Epithelial cell of esophagus (primary cell): ENCODE results near the gene DCAF5.

Experiments
- DNase-seq: peaks from one replicate; pipeline ENCODE4 v3.0.0; 2010; ENCODE audit warnings: low read depth
- H3K4me3 ChIP-seq: 2 replicates; pipeline ENCODE4 v1.5.1; 2011; ENCODE audit warnings: mild to moderate bottlenecking, low read length, control low read depth
- TF ChIP-seq, protein P1 (sequence below): IDR thresholded peaks from 2 replicates; pipeline ENCODE4 v1.5.1; 2011; ENCODE audit warnings: low read depth, mild to moderate bottlenecking, low read length, control low read depth, inconsistent platforms; ENCODE audit not compliant: insufficient read depth; ENCODE audit errors: missing control alignments

DCAF5 gene

DNA sequence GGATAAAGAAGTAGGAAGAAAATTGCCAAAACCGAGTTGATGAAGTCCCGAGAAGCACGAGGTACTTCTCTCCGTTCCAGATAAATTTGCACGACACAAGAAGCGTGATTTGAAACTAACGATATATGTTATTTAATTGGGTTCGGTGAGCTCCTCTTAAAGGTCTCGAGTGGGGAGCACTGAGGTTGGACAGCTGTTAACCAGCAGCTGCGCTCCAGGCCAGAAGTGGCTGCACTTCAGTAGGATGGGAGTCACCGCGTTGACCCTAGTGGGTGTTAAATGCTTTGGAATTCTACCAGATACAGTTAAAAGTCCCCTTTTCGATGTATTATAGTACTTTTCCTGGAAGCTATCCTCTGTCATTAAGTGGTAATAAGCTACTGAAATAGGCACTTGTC, 953 bp upstream of the DCAF5 start:
- peak overlapping the region; percentile 80 for H3K4me3 ChIP-seq
- TF ChIP-seq, protein P1, sequence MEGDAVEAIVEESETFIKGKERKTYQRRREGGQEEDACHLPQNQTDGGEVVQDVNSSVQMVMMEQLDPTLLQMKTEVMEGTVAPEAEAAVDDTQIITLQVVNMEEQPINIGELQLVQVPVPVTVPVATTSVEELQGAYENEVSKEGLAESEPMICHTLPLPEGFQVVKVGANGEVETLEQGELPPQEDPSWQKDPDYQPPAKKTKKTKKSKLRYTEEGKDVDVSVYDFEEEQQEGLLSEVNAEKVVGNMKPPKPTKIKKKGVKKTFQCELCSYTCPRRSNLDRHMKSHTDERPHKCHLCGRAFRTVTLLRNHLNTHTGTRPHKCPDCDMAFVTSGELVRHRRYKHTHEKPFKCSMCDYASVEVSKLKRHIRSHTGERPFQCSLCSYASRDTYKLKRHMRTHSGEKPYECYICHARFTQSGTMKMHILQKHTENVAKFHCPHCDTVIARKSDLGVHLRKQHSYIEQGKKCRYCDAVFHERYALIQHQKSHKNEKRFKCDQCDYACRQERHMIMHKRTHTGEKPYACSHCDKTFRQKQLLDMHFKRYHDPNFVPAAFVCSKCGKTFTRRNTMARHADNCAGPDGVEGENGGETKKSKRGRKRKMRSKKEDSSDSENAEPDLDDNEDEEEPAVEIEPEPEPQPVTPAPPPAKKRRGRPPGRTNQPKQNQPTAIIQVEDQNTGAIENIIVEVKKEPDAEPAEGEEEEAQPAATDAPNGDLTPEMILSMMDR, result no peak
- peak; percentile 15 for DNase-seq

DNA sequence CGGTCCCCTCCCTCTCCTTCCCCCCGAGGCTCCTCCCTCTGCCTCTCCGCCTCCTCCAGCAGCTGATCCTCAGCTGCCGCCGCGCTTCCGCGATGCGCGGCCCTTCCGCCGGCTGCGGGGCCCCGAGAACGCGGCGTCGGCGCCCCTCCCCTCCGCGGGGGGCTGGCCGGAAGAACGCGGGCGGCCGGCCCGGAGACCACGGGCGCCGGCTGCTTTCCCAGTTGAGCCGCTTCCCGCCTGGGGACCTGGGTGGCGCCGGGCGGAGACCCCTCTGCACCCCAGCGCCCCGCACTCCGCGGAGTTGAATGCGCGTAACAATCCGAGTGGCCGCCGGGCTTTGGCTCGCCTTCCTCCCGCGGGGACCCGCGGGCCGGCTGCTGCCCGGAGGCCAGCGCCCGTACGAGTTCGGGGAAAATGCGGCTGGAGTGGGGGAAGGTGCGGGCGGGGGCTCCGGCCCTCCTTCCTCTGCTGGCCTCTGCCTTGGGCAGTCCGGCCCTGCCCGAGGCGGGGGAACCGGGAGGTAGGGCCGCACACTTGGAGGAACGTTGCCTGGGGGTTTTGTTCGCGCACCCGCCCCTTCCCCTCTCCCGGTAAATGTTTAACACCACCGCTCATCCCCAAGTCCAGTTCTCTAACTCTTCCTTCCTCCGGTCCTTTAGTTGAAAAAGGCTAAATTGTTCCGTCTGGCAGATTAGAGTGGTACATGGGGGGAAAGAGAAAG, 393 bp upstream of the DCAF5 start:
- DNase-seq, result no peak
- H3K4me3 ChIP-seq, result peak overlapping the region; percentile 80
- TF ChIP-seq, protein P1, result no peak

DNA sequence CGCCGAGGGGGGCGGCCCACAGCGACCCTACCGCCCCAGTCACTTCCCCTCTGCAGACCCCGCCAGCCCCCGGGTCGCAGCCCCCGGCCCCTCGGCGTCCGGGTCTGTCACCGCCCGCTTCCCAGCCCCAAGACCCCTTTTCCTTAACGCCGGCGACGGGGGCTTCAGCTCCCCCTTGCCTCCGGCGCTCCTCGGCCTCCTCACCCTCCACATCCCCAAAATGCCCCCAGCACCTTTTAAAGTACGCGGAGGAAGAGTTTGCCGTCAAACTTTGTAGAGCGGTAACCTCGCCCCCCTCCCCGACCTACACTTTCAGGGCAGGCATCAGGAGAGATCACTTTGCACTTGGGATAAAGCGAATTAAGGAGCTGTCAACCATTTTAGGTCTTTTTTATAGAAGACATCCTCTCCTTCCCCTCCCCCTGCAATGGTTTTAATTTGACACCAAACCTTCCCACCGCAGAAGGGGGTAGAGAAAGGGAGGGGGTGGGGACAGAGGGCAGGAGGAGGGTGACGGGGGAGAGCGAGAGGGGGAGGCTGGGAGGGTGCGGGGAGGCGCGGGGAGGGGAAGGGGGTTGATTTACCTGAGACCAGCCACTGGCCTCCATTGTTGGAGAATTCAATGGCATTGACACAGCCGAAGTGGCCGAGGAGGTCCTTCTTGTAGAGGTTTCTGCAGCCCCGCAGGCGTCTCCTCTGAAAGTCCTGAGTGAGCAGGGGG, 578 bp downstream of the DCAF5 start:
- DNase-seq, result peak; percentile 30
- peak overlapping the region; percentile 80 for H3K4me3 ChIP-seq
- TF ChIP-seq, protein P1, result no peak

DNA sequence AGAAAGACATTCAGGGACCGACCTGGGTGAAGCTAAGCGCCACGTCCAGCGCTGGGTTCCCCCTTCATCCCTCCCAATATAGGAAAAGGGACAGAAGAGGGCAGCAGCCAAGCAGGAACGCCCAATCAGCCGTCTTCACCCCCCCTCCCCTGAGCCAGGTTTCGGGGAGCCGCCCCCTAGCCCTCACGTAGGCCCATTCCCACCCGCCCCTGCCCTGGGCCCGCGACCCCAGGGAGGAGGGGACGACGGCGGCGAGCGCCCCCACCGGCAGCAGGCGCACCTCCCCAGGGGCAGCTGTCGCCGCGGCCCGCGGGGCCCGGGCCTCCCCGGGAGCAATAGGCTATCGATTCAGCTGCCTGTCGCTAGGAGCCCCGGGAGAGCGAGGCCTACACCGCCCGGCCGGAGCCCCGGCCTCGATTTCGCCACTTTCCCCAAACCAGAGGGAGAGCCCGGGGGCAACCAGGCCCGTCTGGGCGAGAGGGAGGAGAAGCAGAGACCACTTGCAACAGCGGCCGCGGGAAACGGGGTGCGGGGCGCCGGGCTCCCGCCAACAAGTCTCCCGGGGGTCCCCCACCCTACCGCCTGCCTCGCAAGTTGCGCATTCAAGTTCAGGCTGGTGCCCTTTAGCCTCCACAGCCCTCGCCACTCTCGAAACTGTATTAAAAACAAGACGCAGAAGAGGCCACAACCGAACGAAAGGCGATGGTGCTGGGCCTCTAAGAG, 1.3 kb downstream of the DCAF5 start:
- peak; percentile 74 for DNase-seq
- TF ChIP-seq, protein P1, result peak; percentile 26
- peak overlapping the region; percentile 80 for H3K4me3 ChIP-seq

DNA sequence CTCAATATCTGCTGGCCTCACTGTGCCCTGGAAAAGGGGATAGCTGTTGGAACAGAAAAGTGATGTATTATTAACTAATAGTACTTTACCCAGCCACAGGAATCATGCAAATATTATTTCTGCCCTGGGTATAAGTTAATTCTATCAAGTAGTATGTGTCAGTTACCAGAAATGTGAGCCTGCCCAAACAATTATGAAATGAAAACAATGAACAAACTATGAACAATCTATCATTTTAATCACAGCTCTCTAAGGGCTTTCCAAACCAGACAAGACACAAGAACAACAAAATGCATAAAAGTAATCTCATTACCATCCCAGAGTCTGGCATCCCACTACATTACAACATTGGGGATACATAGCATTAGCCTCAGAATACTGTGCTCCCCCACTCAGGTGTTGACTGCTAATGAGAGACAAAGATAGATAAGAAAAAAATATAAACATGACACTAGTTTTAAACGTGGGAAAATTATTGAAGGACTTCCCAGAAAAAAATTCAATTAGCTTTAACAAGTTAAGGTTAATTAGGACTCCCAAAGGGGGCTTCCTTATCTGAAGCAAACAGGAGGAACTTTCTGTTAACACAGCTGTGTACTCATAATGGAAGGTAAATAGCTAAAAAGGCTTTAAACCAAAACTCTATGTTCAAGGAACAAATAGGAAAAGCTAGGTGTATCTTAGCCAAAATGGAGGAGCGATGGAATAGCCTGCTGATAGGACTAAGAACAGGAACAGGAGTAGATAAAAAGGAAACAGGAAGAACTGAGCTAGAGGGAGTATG, 3.3 kb downstream of the DCAF5 start:
- peak; percentile 70 for DNase-seq
- no peak overlapping the region for H3K4me3 ChIP-seq
- TF ChIP-seq, protein P1, result no peak

DNA sequence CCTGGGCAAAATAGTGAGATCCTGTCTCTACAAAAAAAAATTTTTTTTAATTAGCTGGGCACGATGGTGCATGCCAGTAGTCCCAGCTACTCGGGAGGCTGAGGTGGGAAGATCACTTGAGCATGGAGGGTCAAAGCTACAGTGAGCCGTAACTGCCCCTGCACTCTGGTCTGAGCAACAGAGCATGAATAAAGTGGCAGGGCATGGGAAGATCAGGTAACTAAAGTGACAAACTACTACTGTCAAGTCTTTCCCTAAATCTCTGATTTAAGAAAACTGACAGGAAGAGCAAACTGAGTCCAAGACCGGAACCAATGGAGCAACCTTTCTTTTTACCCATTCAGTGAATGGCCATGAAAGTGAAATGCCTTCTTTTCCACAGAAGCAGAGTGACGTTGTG, 10.8 kb downstream of the DCAF5 start:
- H3K4me3 ChIP-seq, result no peak overlapping the region
- TF ChIP-seq, protein P1, result no peak
- DNase-seq, result no peak
